Fibroblast of skin of abdomen (primary cell): ENCODE measurements around the gene CEP72.
"Not testable (repeated sequence)": the region's sequence is repeated elsewhere in the genome, so short reads cannot be mapped to it uniquely, and the experiment has no call there.

Experiments used
- DNase-seq: peaks from one replicate; pipeline ENCODE4 v3.0.0-alpha.2; 2013

CEP72 gene

DNA sequence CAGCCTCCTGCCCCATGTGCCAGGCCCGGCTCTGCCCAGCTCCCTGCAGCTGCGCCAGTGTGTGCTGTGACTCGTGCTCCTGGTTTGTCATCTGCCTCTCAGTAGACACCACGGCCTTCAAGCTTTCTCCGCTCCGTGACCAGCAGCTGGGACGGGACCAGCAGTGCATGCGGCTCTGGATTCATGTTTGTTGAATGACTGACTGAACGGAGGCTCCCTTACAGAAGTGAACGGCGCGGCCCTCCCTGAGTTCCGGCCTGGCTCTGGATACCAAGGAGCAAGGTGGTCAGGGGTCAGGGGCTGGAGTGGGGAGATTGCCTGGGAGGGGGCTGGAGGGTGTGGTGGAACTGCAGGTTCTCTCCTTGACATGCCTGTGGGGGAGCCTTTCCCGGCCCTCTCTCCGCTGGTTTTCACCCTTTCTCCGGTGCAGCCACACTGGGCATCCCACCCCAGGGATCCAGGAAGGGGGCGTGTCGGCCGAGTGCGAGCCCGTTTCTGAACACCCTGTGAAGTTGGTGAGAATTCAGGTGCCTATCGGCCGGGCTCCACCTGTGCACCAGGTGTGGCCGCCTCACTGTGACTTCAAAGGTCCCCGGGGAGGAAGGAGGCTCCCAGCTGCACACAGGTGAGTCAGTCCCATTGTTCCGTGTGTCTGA lies 11.1 kb upstream of the CEP72 start:
- no peak for DNase-seq

- no peak for DNase-seq
Observed at GRCh38 chr5:601771-602465, 10.2 kb upstream of the CEP72 start.

- no peak for DNase-seq
Observed at GRCh38 chr5:602466-603035, 9.6 kb upstream of the CEP72 start.

DNA sequence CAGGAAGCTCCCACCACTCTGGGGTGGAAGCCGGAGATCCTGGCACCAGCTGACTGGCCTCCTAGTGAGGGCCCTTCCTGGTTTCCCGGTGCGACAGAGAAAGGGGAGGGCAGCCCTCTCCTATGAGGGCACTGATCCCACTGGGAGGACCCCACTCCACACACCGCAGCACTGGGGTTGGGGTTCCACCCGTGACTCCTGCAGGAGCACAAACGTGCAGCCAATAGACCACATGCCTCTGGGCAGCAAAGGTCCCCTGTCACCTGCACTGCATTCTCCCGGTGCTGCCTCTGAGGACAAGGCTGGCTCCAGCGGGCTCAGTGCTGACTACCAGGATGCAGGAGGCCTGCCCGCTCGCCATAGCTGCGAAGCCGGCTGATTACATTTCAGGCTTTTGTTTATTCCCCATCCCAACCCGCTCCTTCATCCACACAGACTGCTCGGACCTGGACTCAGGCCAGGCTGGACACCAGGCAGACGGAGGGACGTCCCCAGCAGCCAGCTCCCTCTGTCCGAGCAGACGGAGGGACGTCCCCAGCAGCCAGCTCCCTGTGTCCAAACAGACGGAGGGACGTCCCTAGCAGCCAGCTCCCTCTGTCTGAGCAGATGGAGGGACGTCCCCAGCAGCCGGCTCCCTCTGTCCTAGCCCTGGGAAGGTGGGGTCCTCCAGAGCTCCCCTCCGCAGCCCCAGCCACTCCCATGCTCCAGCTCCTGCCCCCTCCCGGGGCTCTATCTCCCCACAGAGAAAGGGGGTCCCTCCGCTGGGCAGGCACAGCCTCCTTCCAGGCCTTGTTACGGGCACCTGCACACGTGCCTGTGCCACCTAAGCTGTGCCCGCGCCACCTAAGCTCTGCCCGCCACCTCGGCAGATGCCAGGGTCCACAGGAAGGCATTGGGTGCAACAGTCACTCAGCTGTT lies 8.8 kb upstream of the CEP72 start:
- DNase-seq, result no peak

DNA sequence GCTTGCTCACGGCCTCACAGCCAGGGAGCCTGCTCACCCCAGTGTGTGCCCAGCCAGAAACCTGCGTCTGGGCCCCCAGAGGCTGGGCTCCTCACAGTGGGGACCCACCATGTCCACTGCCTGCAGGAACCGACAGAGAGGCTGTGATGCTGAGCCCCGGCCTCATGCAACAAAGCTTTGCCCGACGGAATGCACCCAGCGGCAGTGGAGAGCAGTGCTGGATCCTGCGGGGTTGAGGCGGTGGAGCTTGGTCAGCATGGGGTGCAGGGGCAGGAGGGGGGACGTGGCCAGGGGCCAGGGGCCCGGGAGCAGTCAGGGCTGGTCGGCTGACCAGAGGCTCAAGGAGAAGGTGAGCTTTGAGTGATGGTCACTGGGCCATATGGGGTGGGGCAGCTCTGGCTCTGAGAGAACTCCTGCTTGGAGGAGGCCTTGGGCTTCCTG lies 7.7 kb upstream of the CEP72 start:
- DNase-seq, result no peak

DNA sequence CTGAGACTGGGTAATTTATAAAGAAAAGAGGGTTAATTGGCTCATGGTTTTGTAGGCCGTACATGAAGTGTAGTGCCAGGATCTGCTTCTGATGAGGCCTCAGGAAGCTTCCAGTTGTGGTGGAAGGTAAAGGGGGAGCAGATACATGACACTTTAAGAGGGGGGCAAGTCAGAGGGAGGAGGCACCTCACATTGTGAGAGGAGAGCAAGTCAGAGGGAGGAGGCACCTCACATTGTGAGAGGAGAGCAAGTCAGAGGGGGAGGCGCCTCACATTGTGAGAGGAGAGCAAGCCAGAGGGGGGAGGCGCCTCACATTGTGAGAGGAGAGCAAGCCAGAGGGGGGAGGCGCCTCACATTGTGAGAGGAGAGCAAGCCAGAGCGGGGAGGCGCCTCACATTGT lies 7.0 kb upstream of the CEP72 start:
- not testable (repeated sequence) for DNase-seq

DNA sequence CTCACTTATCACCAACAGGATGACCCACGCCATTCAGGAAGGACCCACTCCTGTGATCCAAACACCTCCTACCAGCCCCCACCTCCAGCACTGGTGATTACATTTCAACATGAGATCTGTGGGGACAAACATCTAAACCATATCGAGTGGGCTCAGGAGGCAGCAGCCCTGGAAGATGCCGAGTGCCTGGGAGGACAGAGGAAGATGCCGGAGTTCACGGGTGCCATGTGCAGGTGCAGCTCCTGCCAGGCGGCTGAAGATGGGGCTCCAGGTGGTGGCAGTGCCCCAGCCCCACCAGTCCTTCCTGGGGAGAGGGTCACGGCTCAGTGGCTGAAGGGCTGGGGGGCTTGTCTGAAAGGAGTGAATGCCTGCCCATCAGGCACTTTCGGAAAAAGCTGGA lies 6.1 kb upstream of the CEP72 start:
- DNase-seq, result no peak

DNA sequence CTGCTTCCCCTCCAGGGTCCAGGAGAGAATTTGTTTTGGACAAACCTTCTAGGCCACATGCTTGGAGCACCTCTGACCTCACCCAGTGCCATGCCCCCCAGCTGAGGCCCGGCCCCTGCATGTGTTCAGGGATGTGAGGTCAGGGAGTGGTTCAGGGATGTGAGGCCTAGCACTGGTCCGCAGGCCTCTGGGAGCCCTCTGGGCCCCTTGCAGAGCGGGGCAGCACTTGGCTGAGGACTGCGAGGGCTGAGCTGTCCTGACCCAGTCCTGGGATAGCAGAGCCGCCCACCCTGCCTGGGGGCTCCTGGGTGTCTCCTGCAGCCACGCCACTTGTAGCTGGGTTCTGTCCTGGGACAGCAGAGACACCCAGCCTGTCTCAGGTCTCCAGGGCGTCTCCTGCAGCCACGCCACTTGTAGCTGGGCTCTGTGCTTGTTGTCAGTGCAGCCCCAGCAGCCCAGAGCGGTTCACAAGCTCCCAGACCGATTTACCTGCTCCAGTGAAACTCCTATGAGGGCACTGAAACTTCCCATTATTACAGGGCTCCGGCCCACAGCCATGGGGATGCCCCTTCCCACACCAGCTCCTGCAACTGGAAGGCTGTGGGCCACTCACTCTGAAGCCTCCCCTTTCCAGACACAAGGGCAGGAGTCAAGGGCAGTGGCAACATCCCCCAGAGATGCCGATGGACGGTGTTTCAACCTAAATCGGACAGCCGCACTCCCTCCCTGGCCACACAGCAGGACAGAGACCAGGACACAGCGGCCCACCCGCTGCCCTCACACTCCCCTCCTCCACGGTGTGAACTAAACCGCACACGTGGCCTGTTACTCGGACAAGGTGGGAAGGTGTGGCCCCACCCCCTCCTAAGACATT lies 5.4 kb upstream of the CEP72 start:
- DNase-seq, result no peak

DNA sequence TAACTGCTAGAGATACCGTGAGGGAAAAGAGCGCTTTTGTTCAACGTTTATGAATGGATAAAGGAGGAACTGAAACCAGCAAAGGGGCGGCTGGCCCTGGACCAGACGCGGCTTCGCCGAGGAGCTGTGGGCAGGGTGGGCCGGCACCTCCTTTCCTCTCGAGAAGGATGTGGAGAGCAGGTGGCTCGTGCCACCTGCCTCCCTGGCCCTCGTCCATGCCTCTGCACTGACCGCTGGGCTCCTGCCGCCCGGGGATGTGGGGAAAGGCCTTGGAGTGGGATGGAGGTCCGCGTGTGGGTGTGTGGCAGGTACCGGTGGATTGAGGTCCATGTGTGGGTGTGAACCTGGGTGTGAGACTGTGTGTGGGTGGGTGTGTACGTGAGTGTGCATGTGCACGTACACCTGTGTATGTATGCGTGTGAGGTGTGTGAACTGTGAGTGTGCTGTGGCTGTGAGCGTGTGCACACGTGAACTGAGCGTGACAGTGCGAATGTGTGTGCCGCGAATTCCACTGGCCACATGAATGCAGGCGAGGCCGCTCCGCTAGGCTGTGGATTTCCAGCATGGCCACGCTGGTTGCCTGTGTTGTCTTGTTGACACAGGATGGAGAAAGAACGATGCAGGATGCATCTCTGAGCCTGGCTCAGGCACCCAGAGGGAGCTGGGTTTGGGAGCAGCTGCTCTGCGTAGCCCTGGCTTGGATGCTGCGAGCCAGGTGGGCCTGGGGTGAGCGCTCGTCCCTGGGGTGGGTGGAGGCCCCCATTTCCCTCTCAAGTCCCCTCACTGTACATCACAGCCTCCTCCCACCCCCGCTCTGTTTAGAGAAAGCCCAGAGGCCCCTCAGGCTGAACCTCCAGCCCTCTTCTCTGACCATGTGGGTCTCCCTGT lies 4.4 kb upstream of the CEP72 start:
- DNase-seq, result no peak

DNA sequence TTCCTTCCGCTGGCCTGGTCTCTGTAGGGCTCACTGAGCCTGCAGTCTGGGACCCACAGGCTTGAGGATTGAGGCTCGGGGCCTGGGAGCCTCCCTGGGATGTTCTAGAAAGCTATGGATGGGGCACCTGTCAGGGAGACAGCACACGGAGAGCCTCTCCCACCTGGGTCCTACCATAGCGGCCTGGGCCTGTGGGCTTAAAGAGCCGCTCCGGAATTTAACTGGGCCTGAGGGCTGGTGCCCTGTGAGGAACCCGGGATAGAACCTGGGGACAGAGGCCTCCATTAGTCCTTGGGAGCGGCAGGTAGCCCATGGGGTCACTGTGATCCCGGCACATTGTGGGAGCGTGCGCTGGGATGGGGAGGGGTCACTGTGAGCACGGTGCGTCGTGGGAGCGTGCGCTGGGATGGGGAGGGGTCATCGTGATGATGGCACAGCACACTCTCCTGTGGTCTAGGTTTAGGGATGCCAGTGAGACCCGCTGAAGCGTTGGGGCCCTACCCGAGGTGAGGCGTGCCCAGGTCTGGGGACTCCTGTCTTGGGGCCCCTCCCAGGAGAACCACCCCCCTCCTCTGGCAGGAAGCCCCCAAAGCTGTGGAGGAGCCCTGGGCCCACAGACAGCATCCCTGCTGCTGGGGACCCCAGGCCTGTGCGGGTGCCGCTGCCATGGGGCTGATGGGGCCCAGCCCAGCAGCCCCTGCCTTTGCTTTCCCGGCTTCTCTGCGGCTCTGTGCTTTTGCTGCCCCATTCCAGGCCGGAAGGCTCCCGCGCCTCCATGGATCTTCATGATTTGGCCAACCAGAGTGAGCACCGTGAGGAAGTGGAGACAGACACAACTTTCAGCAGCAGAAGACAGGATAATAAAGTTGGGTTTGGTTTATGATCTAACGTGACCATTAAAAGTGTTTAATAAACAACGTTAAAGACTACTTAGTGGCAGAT lies 3.4 kb upstream of the CEP72 start:
- no peak for DNase-seq

DNA sequence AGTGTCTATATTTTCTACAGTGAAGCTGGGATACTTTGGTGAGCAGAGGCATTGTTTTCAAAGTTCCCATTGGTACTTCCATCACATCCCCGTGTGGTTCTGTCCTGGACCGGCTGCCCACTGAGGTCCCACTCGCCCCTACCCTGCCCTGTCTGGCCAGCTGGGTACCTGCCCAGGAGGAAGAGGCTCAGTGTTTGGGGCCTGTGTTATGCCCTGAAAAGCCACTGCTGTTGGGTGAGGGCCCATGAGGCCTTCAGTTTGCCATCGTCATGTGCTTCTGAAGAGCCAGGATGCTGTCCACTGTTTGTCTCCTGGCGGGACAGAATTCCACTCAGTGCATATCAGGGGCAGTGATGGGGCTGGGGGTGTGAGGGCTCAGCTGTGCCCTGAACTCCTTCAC lies 2.6 kb upstream of the CEP72 start:
- no peak for DNase-seq

- DNase-seq, result no peak
Observed at GRCh38 chr5:610011-610743, 2.0 kb upstream of the CEP72 start.

DNA sequence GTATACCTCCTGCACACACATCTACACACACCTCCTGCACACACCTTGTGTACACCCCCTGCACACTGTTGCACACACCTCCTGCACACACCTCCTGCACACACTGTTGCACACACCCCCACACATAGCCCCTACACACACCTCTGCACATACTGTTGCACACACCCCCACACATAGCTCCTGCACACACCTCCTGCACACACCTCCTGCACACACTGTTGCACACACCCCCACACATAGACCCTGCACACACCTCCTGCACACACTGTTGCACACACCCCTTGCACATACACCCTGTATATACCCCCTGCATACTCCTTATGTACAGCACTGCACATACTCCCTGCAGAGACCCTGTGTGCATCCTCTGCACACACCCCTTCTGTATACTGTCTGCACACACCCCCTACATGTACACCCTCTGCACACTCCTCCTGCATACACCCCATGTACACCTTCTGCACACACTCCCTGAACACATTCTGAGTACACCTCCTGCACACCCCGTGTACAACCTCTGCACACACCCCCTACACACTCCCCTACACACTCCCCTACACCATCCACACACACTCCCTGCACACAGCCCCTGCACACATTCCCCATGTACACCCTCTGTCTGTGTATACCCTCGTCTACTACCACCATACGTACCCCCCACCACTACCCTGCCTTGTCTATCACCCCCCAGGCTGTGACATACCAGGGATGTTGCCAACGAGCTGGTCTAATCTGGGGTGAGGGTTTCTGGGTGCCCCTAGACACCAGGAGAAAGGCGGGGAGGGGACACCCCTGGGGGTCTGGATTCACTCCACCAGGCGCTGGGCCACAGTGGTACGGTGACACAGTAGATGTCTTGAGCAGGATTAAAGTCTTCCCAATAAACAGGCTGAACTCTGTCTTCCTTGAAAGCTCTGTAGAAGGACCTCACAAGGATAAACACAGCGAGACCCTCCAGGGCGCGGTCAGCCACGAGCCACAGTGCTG lies 1.1 kb upstream of the CEP72 start:
- DNase-seq, result no peak

DNA sequence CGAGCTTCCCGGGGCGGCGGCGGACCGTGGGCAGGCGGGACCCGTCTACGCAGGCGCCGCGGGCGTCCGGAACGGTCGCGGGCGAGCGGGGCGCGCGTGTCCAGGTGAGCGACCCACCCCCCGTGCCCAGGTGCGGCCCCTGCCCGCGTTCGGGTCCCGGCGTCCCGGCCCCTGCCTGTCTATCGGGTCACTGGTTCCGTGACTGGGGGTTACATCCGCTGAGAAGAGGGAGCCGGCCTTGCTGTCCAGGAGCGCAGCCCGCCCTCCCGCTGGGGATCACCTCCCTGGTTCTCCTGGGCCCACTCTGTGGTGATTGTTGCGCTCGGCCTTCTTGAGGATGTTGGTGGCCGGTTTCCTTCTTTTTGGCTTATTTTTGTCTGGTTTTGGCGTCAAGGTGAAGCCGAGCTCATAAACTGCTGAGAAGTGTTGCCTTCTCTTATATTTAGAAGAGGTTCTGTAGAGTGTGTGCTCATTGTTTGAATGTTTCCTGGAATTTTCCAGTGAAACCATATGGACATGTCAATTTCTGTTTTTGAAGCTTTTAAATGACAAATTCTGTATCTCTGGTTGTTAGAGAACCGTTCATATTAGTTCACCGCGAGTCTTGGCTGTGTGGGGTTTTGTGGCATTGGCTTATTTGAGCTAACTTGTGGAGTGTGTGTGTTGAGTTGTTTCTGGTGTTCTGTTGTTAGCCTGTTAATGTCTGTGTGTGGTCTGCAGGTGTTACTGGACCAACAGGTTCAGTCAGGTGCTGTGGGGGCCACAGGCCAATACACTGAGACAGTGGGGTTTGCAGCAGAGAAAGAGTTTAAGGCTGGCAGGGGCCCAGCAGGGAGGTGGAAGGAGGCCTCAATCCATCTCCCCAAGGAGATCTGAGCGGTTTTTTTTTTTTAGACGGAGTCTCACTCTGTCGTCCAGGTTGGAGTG lies 621 bp downstream of the CEP72 start:
- DNase-seq, result no peak

GRCh38 chr5:616484-617039 lies 4.4 kb downstream of the CEP72 start:
- no peak for DNase-seq

DNA sequence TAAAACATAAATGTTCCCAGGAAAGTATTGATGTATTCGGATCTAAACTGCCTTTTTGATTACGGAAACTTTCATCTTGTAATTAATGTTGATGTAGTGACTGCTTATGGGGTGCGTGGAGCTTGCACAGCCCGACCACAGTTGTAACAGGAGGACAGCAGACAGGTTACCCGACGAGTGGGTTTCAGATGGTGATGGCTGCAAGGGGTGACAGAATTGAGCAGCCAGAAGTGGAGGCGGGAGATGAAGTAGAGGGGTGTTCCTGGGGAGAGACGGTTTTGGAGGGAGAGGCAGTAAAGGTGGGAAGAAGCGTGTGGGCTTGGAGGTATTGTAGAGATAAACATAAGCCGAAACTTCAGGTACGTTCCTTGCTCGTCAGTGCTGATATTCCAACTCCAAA lies 5.8 kb downstream of the CEP72 start:
- no peak for DNase-seq
